Stomach (tissue), 4 donors: Measurements from ENCODE around the gene TEX26.

Experiments
- POLR2A ChIP-seq, 4 donors: fragments of 450-650 bp; IDR thresholded peaks; one replicate each; pipeline ENCODE4 v1.6.1; 2016; ENCODE audit warnings: antibody characterized with exemption in 4 of 4, control low read depth in 2 of 4, mild to moderate bottlenecking in 1 of 4, moderate library complexity in 1 of 4
- TF ChIP-seq, protein P1 (sequence below), 7 experiments: fragments of 450-650 bp in 4 of 7; fragments of 200-600 bp in 3 of 7; sonication (generic) in 3 of 7; IDR thresholded peaks; one replicate each; pipeline ENCODE4 v1.5.1; 2016 to 2019; ENCODE audit warnings: antibody characterized with exemption in 7 of 7, control low read depth in 2 of 7, mild to moderate bottlenecking in 1 of 7

DNA sequence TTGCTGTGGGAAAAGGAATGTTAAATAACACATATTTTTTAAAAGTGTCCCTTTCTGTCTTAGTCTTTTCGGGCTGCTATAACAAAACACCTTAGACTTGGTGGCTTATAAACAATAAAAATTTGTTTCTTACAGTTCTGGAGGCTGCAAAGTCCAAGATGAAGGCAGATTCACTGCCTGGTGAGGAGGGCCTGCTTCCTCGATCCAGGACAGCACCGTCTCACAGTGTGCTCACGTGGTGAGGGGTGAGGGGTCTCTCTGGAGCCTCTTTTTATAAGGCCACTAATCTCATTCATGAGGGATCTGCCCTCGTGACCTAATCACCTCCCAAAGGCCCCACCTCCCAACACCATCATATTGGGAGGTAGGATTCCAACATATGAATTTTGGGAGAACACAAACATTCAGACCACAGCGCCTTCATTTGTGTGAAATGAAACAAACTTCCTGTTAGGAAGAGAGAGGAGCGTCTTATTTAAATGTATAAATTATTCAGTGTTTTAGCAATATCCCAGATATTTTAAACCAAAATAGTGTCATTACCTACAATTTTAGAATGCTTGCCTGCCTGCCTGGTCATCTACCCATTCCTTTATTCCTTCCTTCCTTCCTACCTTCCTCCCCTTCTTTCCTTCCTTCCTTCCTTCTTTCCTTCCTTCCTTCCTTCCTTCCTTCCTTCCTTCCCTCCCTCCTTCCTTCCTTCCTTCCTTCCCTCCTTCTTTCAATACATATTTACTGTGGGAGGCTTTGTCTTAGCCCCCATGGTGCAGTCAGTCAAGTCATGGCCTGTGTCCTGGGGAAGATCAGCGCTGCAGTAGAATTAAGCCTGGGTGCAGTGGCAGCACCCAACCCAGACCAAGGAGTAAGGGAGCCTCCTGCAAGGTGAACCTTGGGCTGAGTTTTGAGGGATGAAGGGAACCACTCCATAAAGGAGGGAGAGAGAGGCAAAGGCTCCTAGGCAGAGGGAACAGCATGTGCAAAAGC lies 84.2 kb downstream of the TEX26 start:
- TF ChIP-seq, protein P1, sequence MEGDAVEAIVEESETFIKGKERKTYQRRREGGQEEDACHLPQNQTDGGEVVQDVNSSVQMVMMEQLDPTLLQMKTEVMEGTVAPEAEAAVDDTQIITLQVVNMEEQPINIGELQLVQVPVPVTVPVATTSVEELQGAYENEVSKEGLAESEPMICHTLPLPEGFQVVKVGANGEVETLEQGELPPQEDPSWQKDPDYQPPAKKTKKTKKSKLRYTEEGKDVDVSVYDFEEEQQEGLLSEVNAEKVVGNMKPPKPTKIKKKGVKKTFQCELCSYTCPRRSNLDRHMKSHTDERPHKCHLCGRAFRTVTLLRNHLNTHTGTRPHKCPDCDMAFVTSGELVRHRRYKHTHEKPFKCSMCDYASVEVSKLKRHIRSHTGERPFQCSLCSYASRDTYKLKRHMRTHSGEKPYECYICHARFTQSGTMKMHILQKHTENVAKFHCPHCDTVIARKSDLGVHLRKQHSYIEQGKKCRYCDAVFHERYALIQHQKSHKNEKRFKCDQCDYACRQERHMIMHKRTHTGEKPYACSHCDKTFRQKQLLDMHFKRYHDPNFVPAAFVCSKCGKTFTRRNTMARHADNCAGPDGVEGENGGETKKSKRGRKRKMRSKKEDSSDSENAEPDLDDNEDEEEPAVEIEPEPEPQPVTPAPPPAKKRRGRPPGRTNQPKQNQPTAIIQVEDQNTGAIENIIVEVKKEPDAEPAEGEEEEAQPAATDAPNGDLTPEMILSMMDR (IDR thresholded peaks at IDR 0.05), result no peak
- no peak for TF ChIP-seq POLR2A (IDR thresholded peaks at IDR 0.05)
